Panc1 (cell line): Measurements from ENCODE around the gene RPL27A. TPM values are rescaled to one million over a fixed set of nuclear protein-coding genes. Genes with fewer than 3 reads are reported as not detected.

Source experiments
- ATAC-seq: fragments of 200-7000 bp; cut with Tn5 transposase; 2 replicates; pipeline ENCODE4 v1.9.1; 2020; ENCODE audit warnings: mild to moderate bottlenecking, moderate library complexity
- BruUV-seq: library from RNA; stranded (reverse); fragments of 400-500 nt; replicated peaks from 2 replicates; lab custom pipeline; 2021; lab: Mats Ljungman, UMichigan
- CTCF ChIA-PET: fragments of 300-600 bp; sonication (Branson Sonifier 250); formaldehyde crosslinking; loops from one replicate; lab custom pipeline; 2022; ENCODE audit warnings: antibody characterized with exemption; lab: Charles Lee
- POLR2A ChIA-PET: fragments of 300-600 bp; sonication (Branson Sonifier 250); formaldehyde crosslinking; loops from one replicate; lab custom pipeline; 2022; ENCODE audit warnings: antibody characterized with exemption; lab: Charles Lee
- DNase-seq: peaks from one replicate; pipeline ENCODE4 v3.0.0-alpha.2; 2010; ENCODE audit warnings: low read depth, low spot score
- H3K27ac ChIP-seq: 2 replicates; pipeline ENCODE4 v1.5.1; 2011; ENCODE audit warnings: mild to moderate bottlenecking, low read length, inconsistent platforms
- H3K27me3 ChIP-seq: fragments of 200-500 bp; sonication (Bioruptor generic); 2 replicates; pipeline ENCODE4 v1.6.0; 2014; ENCODE audit warnings: low read length, inconsistent platforms; ENCODE audit not compliant: control insufficient read depth, insufficient read depth
- H3K36me3 ChIP-seq: fragments of 200-500 bp; sonication (Bioruptor generic); 2 replicates; pipeline ENCODE4 v1.5.1; 2014; ENCODE audit warnings: inconsistent platforms, mild to moderate bottlenecking, low read length, moderate library complexity; ENCODE audit not compliant: control insufficient read depth, insufficient read depth
- H3K4me1 ChIP-seq: 2 replicates; pipeline ENCODE4 v1.5.1; 2011; ENCODE audit warnings: inconsistent platforms, mild to moderate bottlenecking, low read length, moderate library complexity; ENCODE audit not compliant: control insufficient read depth, insufficient read depth
- H3K4me3 ChIP-seq, 2 experiments: 2 replicates each; pipeline ENCODE4 v1.5.1; 2011 to 2012; ENCODE audit warnings: low read depth in 2 of 2, low read length in 2 of 2, mild to moderate bottlenecking in 2 of 2, inconsistent platforms in 1 of 2, moderate library complexity in 1 of 2
- H3K9me3 ChIP-seq: fragments of 200-500 bp; sonication (Bioruptor generic); 2 replicates; pipeline ENCODE4 v1.5.1; 2014; ENCODE audit warnings: low read depth, mild to moderate bottlenecking, inconsistent platforms, low read length, moderate library complexity; ENCODE audit not compliant: control insufficient read depth, insufficient read depth
- CTCF ChIP-seq: fragments of 450-650 bp; IDR thresholded peaks from 2 replicates; pipeline ENCODE4 v1.5.1; 2017; ENCODE audit warnings: mild to moderate bottlenecking
- POLR2AphosphoS5 ChIP-seq: IDR thresholded peaks from 2 replicates; pipeline ENCODE4 v1.6.1; 2012; ENCODE audit warnings: mild to moderate bottlenecking, low read depth, low read length, moderate library complexity
- REST ChIP-seq, 2 experiments: IDR thresholded peaks; 2 replicates each; pipeline ENCODE4 v1.6.1; 2011 to 2012; ENCODE audit warnings: low read depth in 2 of 2, control low read depth in 1 of 2, low read length in 1 of 2, mild to moderate bottlenecking in 1 of 2, moderate library complexity in 1 of 2; ENCODE audit not compliant: insufficient read depth in 1 of 2
- SIN3A ChIP-seq: IDR thresholded peaks from 2 replicates; pipeline ENCODE4 v1.6.1; 2012; ENCODE audit warnings: low read depth, mild to moderate bottlenecking, low read length, moderate library complexity, borderline replicate concordance; ENCODE audit not compliant: insufficient read depth
- TCF7L2 ChIP-seq: IDR thresholded peaks from 2 replicates; pipeline ENCODE4 v1.6.1; 2011; ENCODE audit warnings: mild to moderate bottlenecking, low read depth, low read length, inconsistent platforms
- in situ Hi-C: cut with HindIII; loops from 2 replicates; pipeline ENCODE4 v1.10.0; 2016; ENCODE audit warnings: low sequenced_read_pairs, low pct_unique_long_range_greater_than_20kb
- intact Hi-C: fragments of 100-400 bp; cut with micrococcal nuclease; formaldehyde crosslinking; loops from one replicate; pipeline ENCODE4 v1.10.0; 2022; ENCODE audit not compliant: unreplicated experiment
- total RNA-seq: library from RNA; stranded (reverse); gene quantifications from one replicate; pipeline ENCODE4 v1.2.1, GENCODE V29; 2021; ENCODE audit not compliant: unreplicated experiment

RPL27A gene
- total RNA-seq, 1 experiment from 2014 or later = 1,115 TPM

- H3K4me1 ChIP-seq = peaks cover 3% of the 10 kb centered on the region; the same call in 1 of the 2 replicates
- H3K27ac ChIP-seq = no peak overlapping the region
- BruUV-seq = no TSS peak
- no peaks in the 10 kb centered on the region for H3K9me3 ChIP-seq
- in situ Hi-C loops (no loop called here), intact Hi-C loops (no loop called here)
- ChIA-PET POLR2A (no interaction called here), CTCF (no interaction called here)
- ATAC-seq (peak; percentile 68), DNase-seq (no peak)
- H3K27me3 ChIP-seq = no peaks in the 10 kb centered on the region
- no peak for TF ChIP-seq SIN3A
- H3K4me3 ChIP-seq = no peak overlapping the region
- H3K36me3 ChIP-seq = no peaks in the 10 kb centered on the region
Observed at GRCh38 chr11:8732748-8733241, 50.2 kb downstream of the RPL27A start.

GRCh38 chr11:8733852-8734251 is 51.3 kb downstream of the RPL27A start:
- ChIA-PET POLR2A (no interaction called here), CTCF (no interaction called here)
- in situ Hi-C loops = no loop called here
- Histone ChIP-seq H3K9me3 (no peaks in the 10 kb centered on the region), H3K36me3 (no peaks in the 10 kb centered on the region), H3K4me1 (peaks cover 3% of the 10 kb centered on the region; the same call in 1 of the 2 replicates), H3K27me3 (no peaks in the 10 kb centered on the region), H3K27ac (no peak overlapping the region), H3K4me3 (no peak overlapping the region)
- no TSS peak for BruUV-seq
- TF ChIP-seq SIN3A (no peak), POLR2AphosphoS5 (no peak), REST (IDR thresholded peaks at IDR 0.05; ENCODE audit: insufficient read depth in 1 of 2, low read depth in 2 of 2, low read length in 1 of 2) (no peak), TCF7L2 (no peak), CTCF (no peak)
- ATAC-seq = no peak
- no peak for DNase-seq
- intact Hi-C loops = no loop called here

- no peaks in the 10 kb centered on the region for H3K36me3 ChIP-seq
- intact Hi-C loops (no loop called here), in situ Hi-C loops (no loop called here)
- ATAC-seq = no peak
- H3K9me3 ChIP-seq = no peaks in the 10 kb centered on the region
- TF ChIP-seq REST (IDR thresholded peaks at IDR 0.05; ENCODE audit: insufficient read depth in 1 of 2, low read depth in 2 of 2, low read length in 1 of 2) (no peak), POLR2AphosphoS5 (no peak), SIN3A (no peak), TCF7L2 (no peak), CTCF (no peak)
- H3K27ac ChIP-seq = no peak overlapping the region
- H3K4me3 ChIP-seq = no peak overlapping the region
- BruUV-seq = no TSS peak
- CTCF ChIA-PET = interaction anchor here (0.6 kb wide), 1 partner anchor 383 kb away, joined by 6 read pairs; no protein-coding TSS in a partner anchor
- no peaks in the 10 kb centered on the region for H3K27me3 ChIP-seq
- POLR2A ChIA-PET = no interaction called here
- peaks cover 3% of the 10 kb centered on the region; the same call in 1 of the 2 replicates for H3K4me1 ChIP-seq
- DNase-seq = no peak
Observed at GRCh38 chr11:8735094-8735493, 52.5 kb downstream of the RPL27A start.
